ENCODE measurements around the gene MRPS9. TPM values are rescaled to one million over a fixed set of nuclear protein-coding genes. Genes with fewer than 3 reads are reported as not detected.

MRPS9 gene
- total and polyA plus RNA-seq, 3 experiments from 2014 or later: 32.2 to 51.8 (median 49.5) TPM

DNA sequence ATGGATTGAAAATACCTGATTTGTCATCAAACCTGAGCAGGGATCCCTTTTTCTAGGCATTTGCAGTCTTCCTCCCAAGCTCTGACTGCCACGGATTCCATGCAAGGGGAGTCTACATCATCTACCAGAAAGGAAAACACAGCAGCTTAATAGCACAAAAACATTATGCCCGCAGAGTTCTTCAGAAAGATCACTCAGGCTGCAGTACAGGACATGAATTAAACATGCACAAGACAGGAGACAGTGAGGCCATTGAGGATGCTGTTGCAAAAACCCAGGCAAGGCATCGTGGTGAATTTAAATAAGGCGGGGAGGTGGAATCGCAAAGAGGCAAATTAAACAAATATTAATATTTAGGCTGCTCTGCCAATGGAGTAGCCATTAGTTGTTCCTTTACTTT lies 88.5 kb downstream of the MRPS9 start:
- H3K4me1 ChIP-seq (ENCODE audit: insufficient read depth, low read length): no peaks in the 10 kb centered on the region
- H3K27me3 ChIP-seq (ENCODE audit: insufficient read depth, low read length, poor library complexity, severe bottlenecking): no peaks in the 10 kb centered on the region
- no peaks in the 10 kb centered on the region for H3K36me3 ChIP-seq (ENCODE audit: insufficient read depth, low read length)
- no peaks in the 10 kb centered on the region for H3K4me1 Mint-ChIP-seq
- H3K9me3 Mint-ChIP-seq: peaks cover 0 to 9% (median 0%) of the 10 kb centered on the region in 5 donors
- CTCF ChIA-PET: no interaction called here
- peaks cover 0 to 3% (median 0%) of the 10 kb centered on the region in 3 donors for H3K36me3 Mint-ChIP-seq
- H3K27ac ChIP-seq (ENCODE audit: low read depth, low read length): no peak overlapping the region
- no peak for DNase-seq
- POLR2A ChIA-PET: no interaction called here
- H3K27me3 Mint-ChIP-seq: peaks cover 5 to 28% of the 10 kb centered on the region in 2 donors
- H3K4me3 Mint-ChIP-seq: no peak overlapping the region
- no peak overlapping the region for H3K27ac Mint-ChIP-seq
- no peaks in the 10 kb centered on the region for H3K9me3 ChIP-seq (ENCODE audit: low read length)
- no peak overlapping the region for H3K4me3 ChIP-seq (ENCODE audit: low read length)

DNA sequence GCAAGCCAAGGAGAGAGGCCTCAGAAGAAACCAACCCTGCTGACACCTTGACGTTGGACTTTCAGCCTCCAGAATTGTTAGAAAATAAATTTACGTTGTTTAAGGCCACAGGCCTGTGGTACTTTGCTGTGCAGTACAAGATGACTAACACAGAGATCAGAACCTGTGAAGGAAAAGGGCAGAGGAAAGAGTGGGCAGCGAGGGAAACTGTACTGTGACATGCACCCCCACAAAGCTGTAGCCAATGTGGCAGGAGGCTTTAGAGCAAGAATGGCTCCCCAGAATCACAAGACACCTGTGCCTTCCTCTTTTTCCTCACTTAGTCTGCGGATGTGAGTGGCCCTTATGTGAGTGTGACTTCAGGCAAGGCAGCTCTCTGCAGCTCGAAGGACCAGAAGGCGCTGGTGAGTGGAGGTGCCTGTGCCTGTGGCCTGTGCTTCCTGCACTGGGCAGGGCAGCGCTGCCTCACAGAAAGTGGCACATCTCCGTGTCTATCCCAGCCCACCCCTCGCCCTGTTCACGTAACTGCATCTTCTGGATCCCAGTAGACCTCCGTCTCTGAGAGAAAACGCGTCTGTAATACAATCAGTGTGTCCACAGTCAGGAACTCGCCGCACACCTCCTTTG lies 89.5 kb downstream of the MRPS9 start:
- Histone ChIP-seq H3K4me3 (ENCODE audit: low read length) (no peak overlapping the region), H3K27me3 (ENCODE audit: insufficient read depth, low read length, poor library complexity, severe bottlenecking) (no peaks in the 10 kb centered on the region), H3K27ac (ENCODE audit: low read depth, low read length) (no peak overlapping the region), H3K36me3 (ENCODE audit: insufficient read depth, low read length) (no peaks in the 10 kb centered on the region), H3K9me3 (ENCODE audit: low read length) (no peaks in the 10 kb centered on the region), H3K4me1 (ENCODE audit: insufficient read depth, low read length) (no peaks in the 10 kb centered on the region)
- POLR2A ChIA-PET: no interaction called here
- Mint-ChIP-seq H3K27ac (no peak overlapping the region), H3K9me3 (peaks cover 0 to 9% (median 0%) of the 10 kb centered on the region in 5 donors), H3K27me3 (peaks cover 5 to 35% of the 10 kb centered on the region in 2 donors), H3K36me3 (peaks cover 0 to 3% (median 0%) of the 10 kb centered on the region in 3 donors), H3K4me1 (no peaks in the 10 kb centered on the region), H3K4me3 (no peak overlapping the region)
- CTCF ChIA-PET: no interaction called here
- no peak for DNase-seq

DNA sequence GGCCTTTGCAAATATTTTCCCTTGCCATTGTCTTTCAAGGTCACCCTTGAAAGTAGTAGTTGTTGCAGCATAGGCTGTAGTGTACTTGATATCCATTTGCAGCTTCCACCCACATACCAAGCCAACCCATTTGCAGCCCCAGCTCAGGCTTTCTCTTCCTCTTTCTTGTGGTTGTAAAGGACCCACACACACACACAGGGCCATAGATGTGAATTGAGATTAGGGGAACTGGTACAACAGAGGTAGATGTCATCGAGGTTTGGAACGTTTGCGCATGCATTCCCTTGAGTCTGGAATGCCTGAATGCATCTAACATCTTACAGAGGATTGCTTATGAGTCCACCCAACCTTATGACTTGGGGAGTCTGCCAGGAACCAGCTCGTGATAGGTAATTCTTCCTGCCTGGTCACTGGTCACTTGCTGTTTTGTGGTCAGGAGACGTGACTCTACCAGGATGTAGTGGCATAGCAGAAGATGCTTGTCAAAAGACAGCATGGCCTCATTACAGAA lies 91.9 kb downstream of the MRPS9 start:
- peaks cover 0 to 9% (median 0%) of the 10 kb centered on the region in 5 donors for H3K9me3 Mint-ChIP-seq
- no peak overlapping the region for H3K27ac ChIP-seq (ENCODE audit: low read depth, low read length)
- POLR2A ChIA-PET: no interaction called here

DNA sequence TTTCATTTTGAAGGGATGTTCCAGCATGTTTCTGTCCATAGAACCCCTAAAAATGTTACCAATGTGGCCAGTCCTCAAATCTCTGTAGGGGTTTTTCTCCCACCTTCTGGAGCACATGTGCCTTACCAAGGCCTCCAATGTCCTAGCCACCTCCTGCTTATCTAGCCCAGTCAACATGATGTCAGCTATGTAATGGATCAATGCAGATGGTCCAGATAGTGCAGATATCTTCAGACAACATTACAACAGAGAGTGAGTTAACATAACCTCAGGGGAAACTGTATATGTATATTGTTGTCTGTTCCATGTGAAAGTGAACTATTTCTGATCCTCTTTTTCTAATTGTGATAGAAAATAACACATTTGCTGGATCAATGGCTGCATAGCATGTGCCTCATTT lies 92.7 kb downstream of the MRPS9 start:
- H3K36me3 ChIP-seq (ENCODE audit: insufficient read depth, low read length): no peaks in the 10 kb centered on the region
- no peaks in the 10 kb centered on the region for H3K4me1 ChIP-seq (ENCODE audit: insufficient read depth, low read length)
- H3K27me3 ChIP-seq (ENCODE audit: insufficient read depth, low read length, poor library complexity, severe bottlenecking): no peaks in the 10 kb centered on the region
- ChIA-PET CTCF (no interaction called here), POLR2A (no interaction called here)
- H3K4me3 ChIP-seq (ENCODE audit: low read length): no peak overlapping the region
- no peak overlapping the region for H3K27ac ChIP-seq (ENCODE audit: low read depth, low read length)
- no peak overlapping the region for H3K27ac Mint-ChIP-seq
- H3K9me3 Mint-ChIP-seq: peaks cover 0 to 9% (median 0%) of the 10 kb centered on the region in 5 donors
- peaks cover 0 to 3% (median 0%) of the 10 kb centered on the region in 3 donors for H3K36me3 Mint-ChIP-seq
- peaks cover 3 to 37% of the 10 kb centered on the region in 2 donors for H3K27me3 Mint-ChIP-seq
- no peaks in the 10 kb centered on the region for H3K4me1 Mint-ChIP-seq
- DNase-seq: no peak
- H3K4me3 Mint-ChIP-seq: no peak overlapping the region
- no peaks in the 10 kb centered on the region for H3K9me3 ChIP-seq (ENCODE audit: low read length)

More for the DNA sequence above, 91.9 kb downstream of the MRPS9 start:
- peaks cover 0 to 3% (median 0%) of the 10 kb centered on the region in 3 donors for H3K36me3 Mint-ChIP-seq
- Histone ChIP-seq H3K4me3 (ENCODE audit: low read length) (no peak overlapping the region), H3K4me1 (ENCODE audit: insufficient read depth, low read length) (no peaks in the 10 kb centered on the region), H3K27me3 (ENCODE audit: insufficient read depth, low read length, poor library complexity, severe bottlenecking) (no peaks in the 10 kb centered on the region), H3K36me3 (ENCODE audit: insufficient read depth, low read length) (no peaks in the 10 kb centered on the region), H3K9me3 (ENCODE audit: low read length) (no peaks in the 10 kb centered on the region)
- no peaks in the 10 kb centered on the region for H3K4me1 Mint-ChIP-seq
- H3K27ac Mint-ChIP-seq: no peak overlapping the region
- CTCF ChIA-PET: no interaction called here
- H3K4me3 Mint-ChIP-seq: no peak overlapping the region
- no peak for DNase-seq
- peaks cover 5 to 40% of the 10 kb centered on the region in 2 donors for H3K27me3 Mint-ChIP-seq

DNA sequence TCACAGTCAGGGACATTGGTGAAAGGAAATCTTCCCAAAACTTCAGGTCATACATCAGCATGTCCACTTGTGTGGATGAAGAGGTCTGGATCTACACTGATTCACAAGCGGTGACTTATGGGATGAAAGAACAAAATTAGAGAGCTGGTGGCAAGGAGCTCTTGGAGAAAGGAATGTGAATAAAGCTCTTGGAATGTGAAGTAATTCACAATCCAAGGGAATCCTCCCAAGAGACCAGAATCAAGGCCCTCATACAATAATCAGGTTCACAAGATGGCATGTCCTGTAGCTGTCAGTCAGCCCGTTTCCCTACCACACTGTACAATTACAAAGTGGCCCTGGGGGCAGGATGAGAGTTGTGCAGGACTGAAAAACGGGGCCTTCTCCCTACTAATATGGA lies 96.2 kb downstream of the MRPS9 start:
- no peaks in the 10 kb centered on the region for H3K4me1 Mint-ChIP-seq
- no peak for DNase-seq
- peaks cover 3% of the 10 kb centered on the region for H3K27me3 ChIP-seq (ENCODE audit: insufficient read depth, low read length, poor library complexity, severe bottlenecking)
- ChIA-PET POLR2A (no interaction called here), CTCF (no interaction called here)
- H3K27ac Mint-ChIP-seq: no peak overlapping the region
- no peaks in the 10 kb centered on the region for H3K36me3 ChIP-seq (ENCODE audit: insufficient read depth, low read length)
- H3K36me3 Mint-ChIP-seq: no peaks in the 10 kb centered on the region
- H3K9me3 ChIP-seq (ENCODE audit: low read length): no peaks in the 10 kb centered on the region
- H3K4me1 ChIP-seq (ENCODE audit: insufficient read depth, low read length): no peaks in the 10 kb centered on the region
- no peak overlapping the region for H3K27ac ChIP-seq (ENCODE audit: low read depth, low read length)
- H3K27me3 Mint-ChIP-seq: peaks cover 2 to 33% of the 10 kb centered on the region in 2 donors
- peaks cover 0 to 2% (median 0%) of the 10 kb centered on the region in 5 donors for H3K9me3 Mint-ChIP-seq
- H3K4me3 Mint-ChIP-seq: no peak overlapping the region
- H3K4me3 ChIP-seq (ENCODE audit: low read length): no peak overlapping the region

DNA sequence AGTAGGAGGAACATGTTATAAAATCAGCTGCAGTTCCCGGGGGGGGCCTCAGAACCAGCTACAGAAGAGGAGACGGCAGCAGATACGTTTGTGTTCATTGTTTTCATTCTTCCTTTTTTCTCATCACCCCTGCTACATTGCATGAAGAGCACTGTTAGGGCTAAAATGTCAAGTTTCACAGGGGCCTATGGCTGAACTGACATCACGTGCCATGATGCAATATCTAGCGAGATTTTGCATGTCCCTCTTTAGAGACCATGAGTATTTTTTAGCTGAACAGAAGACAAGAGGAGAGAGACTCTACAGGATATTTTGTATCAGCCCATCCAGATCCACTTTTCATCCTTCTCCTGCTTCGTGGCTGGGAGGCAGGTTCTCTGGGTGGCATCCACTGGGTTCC lies 97.6 kb downstream of the MRPS9 start:
- Histone ChIP-seq H3K27ac (ENCODE audit: low read depth, low read length) (no peak overlapping the region), H3K4me1 (ENCODE audit: insufficient read depth, low read length) (no peaks in the 10 kb centered on the region), H3K27me3 (ENCODE audit: insufficient read depth, low read length, poor library complexity, severe bottlenecking) (peaks cover 3% of the 10 kb centered on the region), H3K4me3 (ENCODE audit: low read length) (no peak overlapping the region), H3K9me3 (ENCODE audit: low read length) (no peaks in the 10 kb centered on the region), H3K36me3 (ENCODE audit: insufficient read depth, low read length) (no peaks in the 10 kb centered on the region)
- Mint-ChIP-seq H3K4me3 (no peak overlapping the region), H3K27me3 (peaks cover 4 to 36% of the 10 kb centered on the region in 2 donors), H3K9me3 (no peaks in the 10 kb centered on the region), H3K4me1 (no peaks in the 10 kb centered on the region), H3K36me3 (no peaks in the 10 kb centered on the region), H3K27ac (peak overlapping the region in 1 of 8 donors; percentile 10)
- ChIA-PET CTCF (no interaction called here), POLR2A (no interaction called here)
- no peak for DNase-seq

DNA sequence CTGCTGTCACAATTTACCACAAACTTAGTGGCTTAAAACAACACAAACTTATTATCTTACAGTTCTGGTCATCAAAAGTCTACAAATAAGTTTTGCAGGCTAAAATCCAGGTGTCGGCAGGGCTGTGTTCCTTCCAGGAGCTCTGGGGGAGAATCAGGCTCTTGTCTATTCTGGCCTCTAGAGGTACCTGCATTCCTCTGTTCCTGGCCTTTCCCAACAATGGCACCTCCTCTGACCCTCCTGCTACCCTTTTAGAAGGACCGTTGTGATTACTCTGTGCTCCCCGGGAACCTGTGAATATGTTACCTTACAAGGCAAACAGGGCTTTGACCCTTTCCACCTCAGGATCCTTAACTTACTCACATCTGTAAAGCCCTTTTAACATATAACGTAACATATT lies 98.5 kb downstream of the MRPS9 start:
- Mint-ChIP-seq H3K4me1 (no peaks in the 10 kb centered on the region), H3K27me3 (peaks cover 4 to 42% of the 10 kb centered on the region in 2 donors), H3K36me3 (no peaks in the 10 kb centered on the region), H3K27ac (no peak overlapping the region), H3K4me3 (no peak overlapping the region), H3K9me3 (no peaks in the 10 kb centered on the region)
- Histone ChIP-seq H3K27ac (ENCODE audit: low read depth, low read length) (no peak overlapping the region), H3K9me3 (ENCODE audit: low read length) (no peaks in the 10 kb centered on the region), H3K4me1 (ENCODE audit: insufficient read depth, low read length) (no peaks in the 10 kb centered on the region), H3K4me3 (ENCODE audit: low read length) (no peak overlapping the region), H3K27me3 (ENCODE audit: insufficient read depth, low read length, poor library complexity, severe bottlenecking) (peaks cover 3% of the 10 kb centered on the region), H3K36me3 (ENCODE audit: insufficient read depth, low read length) (no peaks in the 10 kb centered on the region)
- no peak for DNase-seq
- CTCF ChIA-PET: no interaction called here
- POLR2A ChIA-PET: no interaction called here

DNA sequence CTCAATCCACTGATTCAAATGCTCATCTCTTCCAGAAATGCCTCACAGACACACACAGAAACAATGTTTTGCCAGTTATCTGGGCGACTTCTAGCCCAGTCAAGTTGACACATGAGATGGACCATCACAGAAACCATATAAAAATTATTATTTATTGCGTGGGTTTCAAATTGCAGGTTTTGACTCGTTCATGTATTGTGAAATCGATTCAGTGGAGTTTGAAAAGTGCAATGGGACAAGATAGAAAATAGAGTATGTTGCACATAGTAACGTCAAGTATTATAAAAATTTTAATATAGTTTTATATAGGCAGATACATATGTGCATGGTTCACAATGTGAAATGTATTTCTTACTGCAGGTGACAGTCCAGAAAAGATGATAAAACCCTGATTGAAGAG lies 100.8 kb downstream of the MRPS9 start:
- no peaks in the 10 kb centered on the region for H3K9me3 ChIP-seq (ENCODE audit: low read length)
- H3K27me3 ChIP-seq (ENCODE audit: insufficient read depth, low read length, poor library complexity, severe bottlenecking): peaks cover 3% of the 10 kb centered on the region
- no peak overlapping the region for H3K27ac ChIP-seq (ENCODE audit: low read depth, low read length)
- Mint-ChIP-seq H3K9me3 (no peaks in the 10 kb centered on the region), H3K27me3 (peaks cover 10 to 41% of the 10 kb centered on the region in 2 donors), H3K4me1 (peaks cover 2 to 4% (median 4%) of the 10 kb centered on the region in 3 donors), H3K36me3 (no peaks in the 10 kb centered on the region), H3K4me3 (no peak overlapping the region), H3K27ac (no peak overlapping the region)
- no peaks in the 10 kb centered on the region for H3K36me3 ChIP-seq (ENCODE audit: insufficient read depth, low read length)
- H3K4me3 ChIP-seq (ENCODE audit: low read length): no peak overlapping the region
- no peak for DNase-seq
- ChIA-PET CTCF (no interaction called here), POLR2A (no interaction called here)
- H3K4me1 ChIP-seq (ENCODE audit: insufficient read depth, low read length): no peaks in the 10 kb centered on the region

All from CD8-positive, alpha-beta memory T cell (primary cell).